ENCODE measurements around the gene LEPROT. TPM values are rescaled to one million over a fixed set of nuclear protein-coding genes. Genes with fewer than 3 reads are reported as not detected.

The LEPROT gene
- total and polyA plus RNA-seq, 8 donors, result 114 to 132 (median 118) TPM

DNA sequence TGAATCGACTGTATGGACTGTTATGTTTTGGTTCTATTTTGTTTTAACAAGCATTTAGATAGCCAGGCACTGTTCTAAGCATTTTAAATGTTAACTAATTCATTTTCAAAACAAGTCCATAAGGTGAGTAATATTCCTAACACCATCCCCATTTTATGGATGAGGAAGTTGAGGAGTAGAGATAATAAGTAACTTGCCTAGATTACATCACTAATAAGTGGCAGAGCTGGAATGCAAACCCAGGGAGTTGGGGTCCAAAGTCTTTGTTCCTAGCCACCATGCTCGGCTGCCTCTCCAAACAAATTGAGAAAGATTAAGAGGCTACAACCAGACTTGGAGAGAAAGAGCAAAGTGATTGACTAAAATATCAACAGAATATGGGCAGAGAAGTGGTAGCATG lies 12.6 kb upstream of the LEPROT start:
- Histone ChIP-seq H3K36me3 (no peaks in the 10 kb centered on the region), H3K27me3 (no peaks in the 10 kb centered on the region), H3K4me3 (no peak overlapping the region), H3K27ac (no peak overlapping the region), H3K9me3 (no peaks in the 10 kb centered on the region), H3K4me1 (no peaks in the 10 kb centered on the region)
- ATAC-seq (no peak), DNase-seq (no peak)
- TF ChIP-seq, protein P1, sequence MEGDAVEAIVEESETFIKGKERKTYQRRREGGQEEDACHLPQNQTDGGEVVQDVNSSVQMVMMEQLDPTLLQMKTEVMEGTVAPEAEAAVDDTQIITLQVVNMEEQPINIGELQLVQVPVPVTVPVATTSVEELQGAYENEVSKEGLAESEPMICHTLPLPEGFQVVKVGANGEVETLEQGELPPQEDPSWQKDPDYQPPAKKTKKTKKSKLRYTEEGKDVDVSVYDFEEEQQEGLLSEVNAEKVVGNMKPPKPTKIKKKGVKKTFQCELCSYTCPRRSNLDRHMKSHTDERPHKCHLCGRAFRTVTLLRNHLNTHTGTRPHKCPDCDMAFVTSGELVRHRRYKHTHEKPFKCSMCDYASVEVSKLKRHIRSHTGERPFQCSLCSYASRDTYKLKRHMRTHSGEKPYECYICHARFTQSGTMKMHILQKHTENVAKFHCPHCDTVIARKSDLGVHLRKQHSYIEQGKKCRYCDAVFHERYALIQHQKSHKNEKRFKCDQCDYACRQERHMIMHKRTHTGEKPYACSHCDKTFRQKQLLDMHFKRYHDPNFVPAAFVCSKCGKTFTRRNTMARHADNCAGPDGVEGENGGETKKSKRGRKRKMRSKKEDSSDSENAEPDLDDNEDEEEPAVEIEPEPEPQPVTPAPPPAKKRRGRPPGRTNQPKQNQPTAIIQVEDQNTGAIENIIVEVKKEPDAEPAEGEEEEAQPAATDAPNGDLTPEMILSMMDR (IDR thresholded peaks at IDR 0.05), result no peak
- intact Hi-C loops (cut with DNase I), result no loop called here

DNA sequence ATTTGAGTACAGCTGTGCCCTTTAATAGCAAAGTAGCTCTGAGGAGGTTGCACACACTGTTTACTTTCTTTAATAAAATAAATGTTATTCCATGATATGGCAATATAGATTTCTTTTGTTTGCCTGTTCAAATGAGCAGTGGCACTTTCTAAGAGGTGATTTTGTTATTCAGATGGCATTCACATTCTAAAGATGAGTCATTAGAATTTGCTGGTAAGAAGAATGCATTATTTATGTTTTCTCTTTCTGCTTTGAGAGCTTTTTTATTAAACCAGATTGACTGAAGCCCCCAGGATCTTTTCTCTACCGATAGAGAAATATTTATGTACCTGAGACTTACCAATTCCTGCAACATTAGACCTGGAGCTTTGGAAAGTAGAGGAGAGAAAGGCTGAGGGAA lies 11.2 kb upstream of the LEPROT start:
- no peaks in the 10 kb centered on the region for H3K36me3 ChIP-seq
- TF ChIP-seq, protein P1 (IDR thresholded peaks at IDR 0.05), result no peak
- no peak for ATAC-seq

DNA sequence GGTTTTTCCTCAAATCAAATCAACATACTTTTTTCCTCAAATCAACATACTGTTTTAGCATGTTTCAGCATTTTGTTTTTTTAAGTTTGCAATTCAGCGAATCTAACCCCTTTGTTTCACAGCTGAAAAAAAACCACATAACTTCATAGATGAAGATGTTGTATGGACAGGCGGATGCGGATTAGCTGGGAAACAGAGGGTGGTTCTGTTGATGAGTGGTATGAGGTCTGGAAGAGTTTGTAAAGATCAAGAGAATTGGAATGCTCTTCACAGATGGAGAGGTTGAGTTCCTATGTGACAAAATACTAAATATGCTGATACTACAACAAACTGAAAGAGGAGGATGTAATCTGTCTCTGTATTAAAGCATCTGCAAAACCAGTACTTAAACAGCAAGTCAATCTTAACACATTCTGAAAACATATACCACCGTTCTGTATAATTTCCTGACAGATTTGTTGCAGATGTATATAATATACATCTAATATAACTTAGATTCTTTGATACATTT lies 10.6 kb upstream of the LEPROT start:
- Histone ChIP-seq H3K4me1 (no peaks in the 10 kb centered on the region), H3K27ac (no peak overlapping the region), H3K4me3 (no peak overlapping the region), H3K9me3 (no peaks in the 10 kb centered on the region), H3K27me3 (no peaks in the 10 kb centered on the region), H3K36me3 (no peaks in the 10 kb centered on the region)
- intact Hi-C loops (cut with DNase I), result no loop called here
- DNase-seq, result no peak
- TF ChIP-seq, protein P1 (IDR thresholded peaks at IDR 0.05), result no peak
- no peak for ATAC-seq

More for the DNA sequence above, 11.2 kb upstream of the LEPROT start:
- H3K27ac ChIP-seq, result no peak overlapping the region
- no peak for DNase-seq
- no peak overlapping the region for H3K4me3 ChIP-seq
- intact Hi-C loops (cut with DNase I), result no loop called here
- H3K4me1 ChIP-seq, result no peaks in the 10 kb centered on the region
- no peaks in the 10 kb centered on the region for H3K9me3 ChIP-seq
- H3K27me3 ChIP-seq, result no peaks in the 10 kb centered on the region

DNA sequence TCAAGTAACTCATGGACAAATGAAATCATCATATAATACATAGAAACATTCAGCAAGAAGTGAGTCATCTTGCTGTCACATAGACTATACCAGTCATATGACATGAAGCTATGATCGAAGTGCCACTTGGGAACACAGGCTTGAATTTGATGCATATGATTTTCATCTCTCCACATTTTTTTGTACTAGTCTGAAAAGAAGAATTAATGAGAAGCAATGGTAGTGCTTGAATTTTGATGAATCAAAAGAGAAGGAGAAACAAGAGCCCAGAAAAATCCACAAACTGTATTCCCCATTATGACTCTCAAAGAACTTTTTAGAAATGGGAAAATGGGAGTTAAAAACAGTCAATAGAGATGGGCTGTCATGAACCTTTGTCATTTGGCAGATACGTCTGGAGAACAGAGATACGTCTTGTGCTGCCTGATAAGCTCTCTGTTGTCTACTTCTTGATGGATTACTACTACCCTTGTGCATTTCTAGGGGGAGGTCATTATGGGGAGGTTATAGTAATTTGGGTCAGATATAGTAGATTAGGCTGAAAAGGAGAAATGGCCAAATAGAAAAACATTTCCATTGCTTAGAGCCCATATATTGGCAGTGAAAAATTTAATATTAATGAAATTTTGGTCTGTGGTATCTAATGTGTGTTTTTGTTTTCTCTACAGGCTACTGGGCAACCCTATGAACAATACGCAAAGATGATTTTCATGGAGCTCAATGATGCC lies 8.0 kb upstream of the LEPROT start:
- Histone ChIP-seq H3K27me3 (no peaks in the 10 kb centered on the region), H3K27ac (no peak overlapping the region), H3K36me3 (no peaks in the 10 kb centered on the region), H3K4me1 (no peaks in the 10 kb centered on the region), H3K9me3 (no peaks in the 10 kb centered on the region), H3K4me3 (no peak overlapping the region)
- no peak for ATAC-seq
- intact Hi-C loops (cut with DNase I), result no loop called here
- TF ChIP-seq, protein P1 (IDR thresholded peaks at IDR 0.05), result no peak
- no peak for DNase-seq

DNA sequence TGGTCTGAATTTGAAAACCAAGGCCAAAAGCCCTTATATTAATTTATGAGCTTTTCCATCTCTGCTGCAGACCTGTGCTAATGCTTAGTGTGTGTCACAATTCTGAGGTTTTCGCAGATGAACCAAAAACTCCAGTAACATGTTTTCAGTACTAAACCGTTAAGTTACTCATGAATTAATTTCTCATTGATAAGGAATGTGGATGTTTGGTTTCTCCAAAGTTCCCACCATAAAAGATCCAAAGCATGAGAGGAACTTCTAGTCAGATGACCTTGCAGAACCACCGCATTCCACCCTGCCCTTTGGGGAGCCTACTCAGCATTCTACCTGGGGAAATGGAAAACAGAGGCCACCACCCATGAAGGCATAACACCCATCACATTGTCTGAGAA lies 7.5 kb upstream of the LEPROT start:
- Histone ChIP-seq H3K27ac (no peak overlapping the region), H3K36me3 (no peaks in the 10 kb centered on the region), H3K9me3 (no peaks in the 10 kb centered on the region), H3K4me3 (no peak overlapping the region), H3K27me3 (no peaks in the 10 kb centered on the region), H3K4me1 (no peaks in the 10 kb centered on the region)
- no peak for ATAC-seq
- TF ChIP-seq, protein P1 (IDR thresholded peaks at IDR 0.05), result no peak
- DNase-seq, result no peak
- intact Hi-C loops (cut with DNase I), result no loop called here
